Medulla oblongata (tissue), 1 donor: Measurements from ENCODE around the gene SPOCK2.
"Not testable (repeated sequence)": the region's sequence is repeated elsewhere in the genome, so short reads cannot be mapped to it uniquely, and the experiment has no call there.

ENCODE experiments used
- DNase-seq: peaks from one replicate; pipeline ENCODE4 v3.0.0-alpha.2; 2015; ENCODE audit errors: extremely low spot score

SPOCK2 gene

GRCh38 chr10:72108830-72109635 is 20.7 kb upstream of the SPOCK2 start:
- no peak for DNase-seq

GRCh38 chr10:72108004-72108370 is 19.6 kb upstream of the SPOCK2 start:
- DNase-seq: not testable (repeated sequence)

- DNase-seq: no peak
Observed at GRCh38 chr10:72107325-72108003, 19.1 kb upstream of the SPOCK2 start.

- no peak for DNase-seq
Observed at GRCh38 chr10:72106896-72107295, 18.5 kb upstream of the SPOCK2 start.

GRCh38 chr10:72106154-72106849 is 18.0 kb upstream of the SPOCK2 start:
- DNase-seq: peak; percentile 44

GRCh38 chr10:72105710-72106109 is 17.4 kb upstream of the SPOCK2 start:
- peak; percentile 50 for DNase-seq

GRCh38 chr10:72105098-72105475 is 16.7 kb upstream of the SPOCK2 start:
- no peak for DNase-seq

- no peak for DNase-seq
Observed at GRCh38 chr10:72104472-72105097, 16.2 kb upstream of the SPOCK2 start.

- DNase-seq: no peak
Observed at GRCh38 chr10:72099600-72099921, 11.2 kb upstream of the SPOCK2 start.

GRCh38 chr10:72098836-72099599 is 10.7 kb upstream of the SPOCK2 start:
- no peak for DNase-seq

GRCh38 chr10:72098301-72098835 is 10.0 kb upstream of the SPOCK2 start:
- no peak for DNase-seq

GRCh38 chr10:72097448-72098300 is 9.3 kb upstream of the SPOCK2 start:
- DNase-seq: no peak

- no peak for DNase-seq
Observed at GRCh38 chr10:72096115-72097000, 8.0 kb upstream of the SPOCK2 start.

- DNase-seq: no peak
Observed at GRCh38 chr10:72095195-72095594, 6.8 kb upstream of the SPOCK2 start.

- DNase-seq: no peak
Observed at GRCh38 chr10:72094574-72094973, 6.2 kb upstream of the SPOCK2 start.

- no peak for DNase-seq
Observed at GRCh38 chr10:72093450-72093849, 5.1 kb upstream of the SPOCK2 start.

- no peak for DNase-seq
Observed at GRCh38 chr10:72092987-72093386, 4.6 kb upstream of the SPOCK2 start.

- no peak for DNase-seq
Observed at GRCh38 chr10:72092171-72092924, 4.0 kb upstream of the SPOCK2 start.

GRCh38 chr10:72090326-72090725 is 2.0 kb upstream of the SPOCK2 start:
- DNase-seq: no peak
